GM23338 (cell line): Measurements from ENCODE around the gene SLC35D2. TPM values are rescaled to one million over a fixed set of nuclear protein-coding genes. Genes with fewer than 3 reads are reported as not detected.

ENCODE experiments used
- ATAC-seq: fragments of 200-7000 bp; cut with Tn5 transposase; 3 replicates; pipeline ENCODE4 v1.9.1; 2020
- DNase-seq: peaks from one replicate; pipeline ENCODE4 v3.0.0-alpha.2; 2015; ENCODE audit warnings: low spot score
- H2AFZ ChIP-seq: fragments of 200-600 bp; sonication (generic); 2 replicates; pipeline ENCODE4 v1.8.0; 2016; ENCODE audit warnings: antibody characterized with exemption, mild to moderate bottlenecking, moderate library complexity
- H3F3A ChIP-seq: fragments of 200-600 bp; sonication (generic); replicated peaks from 2 replicates; pipeline ENCODE4 v1.8.0; 2017; ENCODE audit warnings: antibody characterized with exemption, mixed run types, low read depth
- H3K27ac ChIP-seq: fragments of 200-600 bp; sonication (generic); 2 replicates; pipeline ENCODE4 v1.6.1; 2016; ENCODE audit warnings: low read depth
- H3K27me3 ChIP-seq: fragments of 200-600 bp; sonication (generic); 2 replicates; pipeline ENCODE4 v1.8.0; 2016; ENCODE audit warnings: mild to moderate bottlenecking, mixed run types, moderate library complexity; ENCODE audit not compliant: insufficient read depth
- H3K36me3 ChIP-seq: fragments of 200-600 bp; sonication (generic); 2 replicates; pipeline ENCODE4 v1.8.0; 2016; ENCODE audit warnings: mild to moderate bottlenecking; ENCODE audit not compliant: insufficient read depth
- H3K4me1 ChIP-seq: fragments of 200-600 bp; sonication (generic); 2 replicates; pipeline ENCODE4 v1.8.0; 2016; ENCODE audit warnings: mild to moderate bottlenecking, moderate library complexity; ENCODE audit not compliant: insufficient read depth
- H3K4me2 ChIP-seq: fragments of 200-600 bp; sonication (generic); 2 replicates; pipeline ENCODE4 v1.7.1; 2017; ENCODE audit warnings: mixed run types
- H3K4me3 ChIP-seq: fragments of 200-600 bp; sonication (generic); 2 replicates; pipeline ENCODE4 v1.6.1; 2016; ENCODE audit warnings: mixed run types
- H3K79me2 ChIP-seq: fragments of 200-600 bp; sonication (generic); replicated peaks from 2 replicates; pipeline ENCODE4 v1.8.0; 2017; ENCODE audit warnings: mild to moderate bottlenecking; ENCODE audit not compliant: insufficient read depth
- H3K9me2 ChIP-seq: fragments of 200-600 bp; sonication (generic); 2 replicates; pipeline ENCODE4 v1.8.0; 2017; ENCODE audit not compliant: insufficient read depth
- H4K20me1 ChIP-seq: fragments of 200-600 bp; sonication (generic); replicated peaks from 2 replicates; pipeline ENCODE4 v1.8.0; 2017; ENCODE audit warnings: mild to moderate bottlenecking; ENCODE audit not compliant: insufficient read depth
- H3K27ac Mint-ChIP-seq: 2 replicates; pipeline ENCODE4 v1.8.0; 2020; ENCODE audit warnings: inconsistent platforms, mild to moderate bottlenecking, moderate library complexity, mixed read lengths
- H3K27me3 Mint-ChIP-seq: 3 replicates; pipeline ENCODE4 v1.8.0; 2022; ENCODE audit warnings: low read depth, mild to moderate bottlenecking, moderate library complexity, mixed read lengths, inconsistent platforms; ENCODE audit not compliant: insufficient read depth, poor library complexity
- H3K36me3 Mint-ChIP-seq: 3 replicates; pipeline ENCODE4 v1.8.0; 2021; ENCODE audit warnings: low read depth, mild to moderate bottlenecking, inconsistent platforms, moderate library complexity, mixed read lengths
- H3K4me1 Mint-ChIP-seq: 3 replicates; pipeline ENCODE4 v1.8.0; 2020; ENCODE audit warnings: mild to moderate bottlenecking, inconsistent platforms, mixed read lengths
- H3K4me3 Mint-ChIP-seq: 3 replicates; pipeline ENCODE4 v1.8.0; 2021; ENCODE audit warnings: moderate library complexity, mild to moderate bottlenecking, inconsistent platforms, mixed read lengths
- H3K9me3 Mint-ChIP-seq: 3 replicates; pipeline ENCODE4 v1.8.0; 2020; ENCODE audit warnings: moderate library complexity, mild to moderate bottlenecking, inconsistent platforms, mixed read lengths
- CREB1 ChIP-seq: fragments of 250-450 bp; sonication (Bioruptor Pico); IDR thresholded peaks from 2 replicates; pipeline ENCODE4 v1.5.0; 2020; ENCODE audit warnings: low read depth, mild to moderate bottlenecking, moderate library complexity
- CTCF ChIP-seq, 2 experiments: fragments of 200-600 bp in 1 of 2; sonication (generic) in 1 of 2; conservative IDR thresholded peaks; 2 replicates each; pipeline versions ENCODE4 v1.5.1 to v1.6.1; 2016 to 2017; ENCODE audit warnings: antibody characterized with exemption in 2 of 2, low read depth in 2 of 2, mild to moderate bottlenecking in 2 of 2, moderate library complexity in 1 of 2
- ETS1 ChIP-seq: IDR thresholded peaks from 2 replicates; pipeline ENCODE4 v1.6.1; 2016; ENCODE audit warnings: antibody characterized with exemption
- EZH2 ChIP-seq: fragments of 200-600 bp; sonication (generic); IDR thresholded peaks from one replicate; pipeline ENCODE4 v1.8.0; 2017; ENCODE audit warnings: antibody characterized with exemption, mild to moderate bottlenecking, low read depth; ENCODE audit not compliant: unreplicated experiment
- EZH2phosphoT487 ChIP-seq: fragments of 200-600 bp; sonication (generic); IDR thresholded peaks from one replicate; pipeline ENCODE4 v1.8.1; 2018; ENCODE audit warnings: antibody characterized with exemption; ENCODE audit not compliant: unreplicated experiment
- JUNB ChIP-seq: IDR thresholded peaks from one replicate; pipeline ENCODE4 v1.6.1; 2016; ENCODE audit warnings: antibody characterized with exemption; ENCODE audit not compliant: unreplicated experiment
- NANOG ChIP-seq: IDR thresholded peaks from 2 replicates; pipeline ENCODE4 v1.6.1; 2016; ENCODE audit warnings: antibody characterized with exemption, borderline replicate concordance
- POLR2AphosphoS5 ChIP-seq: IDR thresholded peaks from 2 replicates; pipeline ENCODE4 v1.6.1; 2016; ENCODE audit warnings: antibody characterized with exemption, low read depth
- REST ChIP-seq: IDR thresholded peaks from one replicate; pipeline ENCODE4 v1.6.1; 2018; ENCODE audit warnings: antibody characterized with exemption; ENCODE audit not compliant: unreplicated experiment
- STAT1 ChIP-seq: IDR thresholded peaks from one replicate; pipeline ENCODE4 v1.6.1; 2016; ENCODE audit warnings: antibody characterized with exemption; ENCODE audit not compliant: unreplicated experiment
- ZNF114 ChIP-seq: fragments of 250-450 bp; sonication (Bioruptor Pico); IDR thresholded peaks from 2 replicates; pipeline ENCODE4 v1.5.0; 2020; ENCODE audit warnings: mild to moderate bottlenecking, moderate library complexity
- ZNF331 ChIP-seq: fragments of 250-450 bp; sonication (Bioruptor Pico); IDR thresholded peaks from 2 replicates; pipeline ENCODE4 v1.5.0; 2020; ENCODE audit warnings: low read depth, mild to moderate bottlenecking, moderate library complexity
- ZNF462 ChIP-seq: fragments of 250-450 bp; sonication (Bioruptor Pico); IDR thresholded peaks from 2 replicates; pipeline ENCODE4 v1.5.0; 2020; ENCODE audit warnings: mild to moderate bottlenecking, moderate library complexity
- polyA plus RNA-seq: library from polyadenylated mRNA; unstranded; fragments of >200 nt; fragmentation: Nextera tagmentation; extraction: Ambion mirVana; gene quantifications from 2 replicates; pipeline ENCODE4 v1.2.1, GENCODE V29; 2016
- total RNA-seq: library from RNA; depleted of rRNA; stranded (reverse); fragments of >200 nt; shearing (Covaris generic); gene quantifications from 2 replicates; pipeline ENCODE4 v1.2.3, GENCODE V29; 2014

SLC35D2 gene
- total and polyA plus RNA-seq, 2 experiments from 2014 or later: 8.2 to 14.4 TPM

GRCh38 chr9:96376891-96377874 is 6.3 kb downstream of the SLC35D2 start:
- TF ChIP-seq ZNF331 (CRISPR knock-in tag) (no peak), JUNB (no peak), EZH2phosphoT487 (no peak), EZH2 (no peak), STAT1 (no peak), REST (no peak), POLR2AphosphoS5 (no peak), CTCF (conservative IDR thresholded peaks at IDR 0.05; ENCODE audit: low read depth in 2 of 2) (no peak), ZNF114 (CRISPR knock-in tag) (no peak), ZNF462 (CRISPR knock-in tag) (no peak), CREB1 (CRISPR knock-in tag) (no peak), ETS1 (no peak), NANOG (no peak)
- Histone ChIP-seq H3K4me3 (no peak overlapping the region), H3K4me1 (0 out of 2 replicates have a peak, but pooled peaks cover 5% of the 10 kb centered on the region), H3F3A (no peaks in the 10 kb centered on the region), H3K79me2 (no peaks in the 10 kb centered on the region), H3K9me2 (no peaks in the 10 kb centered on the region), H3K27me3 (no peaks in the 10 kb centered on the region), H3K27ac (peak overlapping the region; percentile 36; the same call in 1 of the 2 replicates), H4K20me1 (no peaks in the 10 kb centered on the region), H3K4me2 (no peak overlapping the region), H2AFZ (no peak overlapping the region), H3K36me3 (no peaks in the 10 kb centered on the region)
- ATAC-seq (peak; percentile 43; the same call in 1 of the 3 replicates), DNase-seq (no peak)
- Mint-ChIP-seq H3K4me1 (peaks cover 15% of the 10 kb centered on the region), H3K27me3 (peaks cover 11% of the 10 kb centered on the region), H3K9me3 (no peaks in the 10 kb centered on the region), H3K27ac (no peak overlapping the region), H3K4me3 (no peak overlapping the region), H3K36me3 (no peaks in the 10 kb centered on the region)
